GM18499 (cell line): ENCODE data around the gene POLRMT.

Experiments used
- ATAC-seq: cut with Tn5 transposase; IDR thresholded peaks from one replicate; pipeline ENCODE4 v1.9.1; 2021; ENCODE audit warnings: moderate number of reproducible peaks; ENCODE audit not compliant: insufficient read depth, unreplicated experiment

POLRMT gene

DNA sequence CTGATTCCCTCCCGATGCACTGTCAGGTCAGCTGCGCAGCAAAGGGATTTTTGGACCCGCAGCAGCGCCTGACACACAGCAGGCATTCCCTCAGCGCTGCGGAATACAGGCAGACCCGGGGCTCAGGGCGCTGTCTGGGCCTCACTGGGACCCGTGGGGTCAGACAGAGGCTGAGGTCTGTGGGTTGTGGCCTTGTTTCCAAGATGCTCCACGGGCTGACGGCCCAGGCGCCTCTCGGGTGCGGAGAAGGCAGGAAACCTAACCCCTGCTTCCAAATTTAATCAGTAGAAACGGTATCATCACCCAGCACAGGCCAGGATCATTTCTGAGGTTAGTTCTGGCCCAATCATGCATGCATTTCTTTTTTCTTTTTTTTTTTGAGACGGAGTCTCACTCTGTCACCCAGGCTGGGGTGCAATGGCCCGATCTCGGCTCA, 30.4 kb upstream of the POLRMT start:
- no peak for ATAC-seq

DNA sequence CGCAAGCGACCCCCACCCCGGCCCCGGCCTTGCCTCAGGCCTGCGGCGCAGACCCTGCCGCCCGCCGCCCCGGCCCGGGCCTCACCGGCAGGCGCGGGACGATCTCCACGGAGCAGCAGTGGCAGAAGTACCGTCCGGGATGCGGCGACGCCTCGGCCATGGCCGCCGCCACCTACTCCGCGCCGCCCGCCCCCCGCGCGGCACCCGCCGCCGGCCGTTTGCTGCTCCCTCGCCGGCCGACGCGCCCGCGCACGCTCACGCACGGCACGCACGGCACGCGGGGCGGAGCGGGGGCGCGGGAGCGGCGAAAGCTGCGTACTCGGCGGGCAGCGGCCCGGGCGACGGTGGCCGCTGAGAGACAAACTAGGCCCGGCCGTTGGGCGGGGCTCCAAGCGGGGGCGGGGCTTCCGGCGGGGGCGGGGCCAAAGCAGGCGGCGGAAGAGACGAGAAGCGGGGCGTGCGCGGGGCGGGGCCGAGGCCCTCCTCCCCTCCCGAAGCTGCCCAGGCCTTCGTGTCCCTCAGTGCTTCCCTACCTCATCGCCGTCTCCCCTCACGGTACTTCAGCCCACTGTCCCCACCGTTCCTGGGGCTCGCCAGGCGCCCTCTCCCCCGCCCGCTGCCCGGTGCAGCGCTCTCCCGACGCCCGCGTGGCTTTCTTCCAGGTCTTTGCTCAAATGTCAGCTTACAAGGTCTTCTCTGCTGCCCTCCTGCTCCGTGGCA, 29.8 kb upstream of the POLRMT start, which contains the start of gene RNF126:
Gene RNF126 (minus strand): TSS at position 253 of the 720 bp plus-strand sequence. CDS start 93 bp downstream, at position 160.
- no peak for ATAC-seq

DNA sequence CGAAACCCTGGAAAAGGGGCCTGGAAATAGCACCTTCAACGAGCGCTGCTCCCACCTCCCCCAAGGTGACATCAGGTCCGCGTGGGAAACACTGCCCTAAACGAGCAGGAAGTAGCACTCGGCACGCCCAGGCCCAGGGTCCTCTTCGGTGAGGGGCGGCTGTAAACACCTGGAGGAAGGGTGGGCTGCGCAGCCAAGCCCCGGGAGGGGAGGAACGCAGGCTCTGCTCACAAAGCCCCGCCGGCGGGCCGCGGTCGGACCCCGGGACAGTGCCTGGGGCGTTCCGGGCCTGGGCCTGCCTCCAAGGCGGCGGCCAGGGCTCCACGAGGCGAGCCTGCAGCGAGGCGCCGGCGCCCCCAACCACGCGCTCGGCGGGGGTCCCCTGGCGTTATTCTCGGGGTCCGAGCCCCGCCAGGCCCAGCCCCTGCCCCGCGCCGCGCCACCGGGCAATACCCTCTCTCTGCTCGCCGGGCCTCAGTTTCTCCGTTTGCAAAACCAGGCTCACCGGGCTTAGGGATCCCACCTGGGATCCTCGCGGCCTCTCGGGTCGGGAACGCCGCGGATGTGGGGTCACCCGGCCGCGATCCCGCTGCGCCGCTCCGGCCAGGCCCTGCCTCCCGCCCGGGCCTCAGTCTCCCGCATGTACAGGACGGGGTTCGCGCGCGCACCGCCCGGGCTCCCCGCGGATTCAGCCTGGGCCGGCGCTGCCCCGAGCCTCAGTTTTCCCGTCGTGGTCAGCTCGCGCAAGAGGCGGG, 29.0 kb upstream of the POLRMT start:
- ATAC-seq = no peak

DNA sequence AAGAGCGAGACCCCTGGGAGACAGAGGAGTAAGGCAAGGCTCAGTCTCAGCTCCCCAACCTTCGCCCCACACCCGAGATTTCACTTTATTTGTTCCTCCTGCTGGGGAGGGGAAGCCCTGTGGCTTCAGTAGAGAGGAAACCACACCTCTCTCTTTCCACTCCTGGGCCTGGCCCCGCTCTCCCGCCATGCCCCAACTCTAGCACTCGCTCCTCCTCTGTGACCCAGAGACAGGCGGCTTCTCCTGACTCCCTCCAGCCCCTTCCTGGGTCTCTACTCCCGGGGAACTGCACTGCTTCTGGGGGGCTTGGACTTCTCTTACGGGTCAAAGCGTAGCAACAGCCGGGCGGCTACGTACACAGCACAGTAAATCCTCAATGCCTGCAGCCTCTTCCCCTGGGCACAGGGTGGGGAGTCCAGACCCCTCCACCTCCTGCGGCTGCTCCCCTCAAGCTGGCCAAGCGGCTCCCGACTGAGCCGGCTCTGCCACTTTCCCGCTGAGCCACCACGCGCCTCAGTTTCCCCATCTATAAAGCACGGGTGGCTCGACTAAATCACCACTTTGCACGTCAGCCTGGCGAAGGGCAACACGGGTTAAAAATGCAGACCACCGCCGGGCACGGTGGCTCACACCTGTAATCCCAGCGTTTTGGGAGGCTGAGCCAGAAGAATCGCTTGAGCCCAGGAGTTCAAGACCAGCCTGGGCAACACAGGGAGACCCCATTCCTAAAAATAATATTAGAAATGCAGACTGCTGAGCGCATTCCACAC, 28.3 kb upstream of the POLRMT start:
- no peak for ATAC-seq

GRCh38 chr19:660793-661426, 27.6 kb upstream of the POLRMT start:
- ATAC-seq = no peak

GRCh38 chr19:658916-659839, 25.8 kb upstream of the POLRMT start:
- no peak for ATAC-seq

DNA sequence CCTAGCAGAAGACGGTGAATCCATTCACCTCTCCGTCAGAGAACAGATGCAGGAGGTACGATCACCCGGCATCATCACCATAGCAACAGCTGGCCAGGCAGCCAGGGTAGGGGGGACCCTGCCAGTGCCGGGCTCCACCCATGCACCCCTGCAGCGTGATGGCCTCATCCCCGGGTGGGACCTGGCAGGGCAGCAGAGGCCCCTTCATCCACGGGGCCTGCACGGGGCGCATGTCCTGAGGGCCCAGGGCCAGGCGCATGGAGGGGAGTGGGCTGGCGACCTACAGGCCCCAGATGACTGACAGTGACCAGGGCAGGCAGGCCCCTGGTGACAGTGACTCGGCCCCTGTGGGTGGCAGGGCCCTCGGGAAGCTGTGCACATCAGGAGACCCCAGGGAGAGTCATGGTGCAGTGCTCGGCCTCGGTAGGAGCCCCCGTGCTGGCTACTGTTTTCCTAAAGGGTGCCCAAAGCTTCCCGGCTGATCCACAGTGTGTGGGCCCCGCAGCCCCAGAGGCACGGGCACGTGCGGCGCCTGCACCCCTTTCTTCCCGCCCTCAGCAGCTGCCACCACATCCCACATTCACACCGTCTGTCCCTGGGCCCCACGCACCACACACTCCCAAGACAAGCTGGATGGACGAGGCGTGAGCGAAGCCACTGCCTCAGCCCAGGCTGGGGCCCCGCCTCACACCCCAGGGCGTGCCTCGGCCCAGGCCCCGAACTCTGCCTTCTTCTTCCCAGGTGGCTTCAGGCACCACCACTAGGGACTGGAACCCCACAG, 24.9 kb upstream of the POLRMT start:
- ATAC-seq = no peak

- no peak for ATAC-seq
Measured at GRCh38 chr19:657611-658010, 24.3 kb upstream of the POLRMT start.

DNA sequence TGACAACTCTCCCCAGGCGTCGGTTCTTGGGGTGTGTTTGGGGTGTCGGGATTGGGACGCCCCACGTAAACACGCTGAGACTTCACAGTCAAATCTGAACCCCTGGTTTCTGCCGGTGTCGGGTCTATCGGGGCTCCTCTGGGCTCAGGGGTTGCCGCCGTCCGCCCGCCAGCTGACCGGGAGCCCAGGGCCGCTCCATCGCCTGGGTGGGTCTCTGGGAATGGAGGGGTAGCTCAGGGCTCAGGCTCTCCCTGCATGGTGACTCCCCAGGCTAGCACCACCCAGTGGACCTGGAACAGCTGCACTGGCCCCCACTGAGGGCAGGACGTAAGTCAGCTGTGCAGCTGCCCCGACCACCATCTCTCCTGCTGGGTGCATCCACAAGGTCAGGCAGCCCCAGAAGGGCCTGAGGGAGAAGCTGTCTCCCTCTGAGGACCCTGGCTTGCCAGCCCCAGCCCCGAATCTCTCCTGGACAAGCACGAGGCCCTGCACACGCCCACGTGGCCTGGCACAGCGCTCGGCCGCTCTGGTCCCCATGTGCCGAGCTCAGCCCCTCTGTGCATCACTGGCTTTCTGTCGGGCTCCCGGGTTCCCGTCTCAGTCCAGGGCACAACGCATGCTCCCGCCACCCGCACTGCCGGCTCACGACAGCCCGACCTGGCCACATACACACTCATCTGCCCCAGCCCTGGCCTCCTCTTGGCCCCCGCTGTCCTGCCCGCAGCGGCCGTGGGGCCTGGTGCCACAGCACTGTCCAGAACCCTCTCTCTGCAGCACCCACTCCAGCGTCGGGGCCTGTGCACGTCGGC, 23.6 kb upstream of the POLRMT start:
- ATAC-seq = no peak

- no peak for ATAC-seq
Measured at GRCh38 chr19:655691-656090, 22.4 kb upstream of the POLRMT start.

DNA sequence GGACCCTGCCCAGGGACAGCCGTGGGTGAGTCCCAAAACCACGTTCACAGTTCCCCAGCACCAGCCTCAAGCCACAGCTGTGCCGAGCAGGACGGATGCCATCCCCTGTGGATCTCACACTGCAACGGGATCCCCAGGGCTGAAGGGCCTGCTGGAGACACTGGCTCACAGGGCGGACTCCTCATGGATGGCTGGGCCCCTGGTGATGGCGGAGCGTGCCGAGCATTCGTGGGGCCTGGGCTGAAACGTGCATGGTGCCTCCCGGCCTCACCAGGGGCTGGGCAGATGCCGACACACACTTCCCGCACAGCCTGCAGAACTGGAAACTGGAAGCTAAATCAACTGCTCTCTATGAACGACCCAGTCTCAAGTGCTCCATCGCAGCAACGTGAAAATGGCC, 20.1 kb upstream of the POLRMT start:
- no peak for ATAC-seq

- ATAC-seq = no peak
Measured at GRCh38 chr19:652467-653389, 19.4 kb upstream of the POLRMT start.

GRCh38 chr19:651991-652390, 18.7 kb upstream of the POLRMT start:
- no peak for ATAC-seq

- ATAC-seq = no peak
Measured at GRCh38 chr19:651114-651818, 17.9 kb upstream of the POLRMT start.

DNA sequence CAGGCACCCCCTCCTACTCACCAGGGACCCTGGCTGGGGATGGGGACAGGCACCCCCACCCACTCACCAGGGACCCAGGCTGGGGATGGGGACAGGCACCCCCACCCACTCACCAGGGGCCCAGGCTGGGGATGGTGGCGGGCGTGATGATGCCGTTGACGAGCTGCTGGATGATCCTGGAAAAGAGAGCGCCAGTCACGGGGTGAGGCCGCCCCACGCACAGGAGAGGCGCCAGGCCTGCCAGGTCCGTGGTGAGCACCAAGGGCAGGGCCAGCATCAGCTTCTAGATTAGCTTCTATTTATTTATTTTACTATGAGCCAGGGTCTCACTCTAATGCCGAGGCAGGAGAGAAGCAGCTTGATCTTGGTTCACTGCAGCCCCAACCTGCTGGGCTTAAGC, 16.8 kb upstream of the POLRMT start:
- no peak for ATAC-seq
